ENCODE data around the gene TOMT.

Gene TOMT

GRCh38 chr11:72085621-72086351, 19.9 kb upstream of the TOMT start:
- in situ Hi-C loops (cut with MboI; ENCODE audit: low sequenced_read_pairs): no loop called here

GRCh38 chr11:72088076-72088808, 17.5 kb upstream of the TOMT start:
- in situ Hi-C loops (cut with MboI; ENCODE audit: low sequenced_read_pairs): no loop called here

GRCh38 chr11:72091292-72091691, 14.4 kb upstream of the TOMT start:
- in situ Hi-C loops (cut with MboI; ENCODE audit: low sequenced_read_pairs): no loop called here

GRCh38 chr11:72098741-72099140, 7.0 kb upstream of the TOMT start:
- in situ Hi-C loops (cut with MboI; ENCODE audit: low sequenced_read_pairs): no loop called here

- in situ Hi-C loops (cut with MboI; ENCODE audit: low sequenced_read_pairs): no loop called here
Measured at GRCh38 chr11:72100009-72100408, 5.7 kb upstream of the TOMT start.

GRCh38 chr11:72100462-72100861, 5.3 kb upstream of the TOMT start:
- in situ Hi-C loops (cut with MboI; ENCODE audit: low sequenced_read_pairs): no loop called here

GRCh38 chr11:72102162-72102561, 3.6 kb upstream of the TOMT start:
- in situ Hi-C loops (cut with MboI; ENCODE audit: low sequenced_read_pairs): no loop called here

- in situ Hi-C loops (cut with MboI; ENCODE audit: low sequenced_read_pairs): no loop called here
Measured at GRCh38 chr11:72102631-72102945, 3.1 kb upstream of the TOMT start.

- in situ Hi-C loops (cut with MboI; ENCODE audit: low sequenced_read_pairs): no loop called here
Measured at GRCh38 chr11:72102946-72103753, 2.6 kb upstream of the TOMT start, which contains the start of gene LAMTOR1. LAMTOR1 (minus strand) TSS chr11:72103297; CDS start chr11:72103224, 73 bp downstream.

- in situ Hi-C loops (cut with MboI; ENCODE audit: low sequenced_read_pairs): no loop called here
Measured at GRCh38 chr11:72103754-72104167, 2.0 kb upstream of the TOMT start.

- in situ Hi-C loops (cut with MboI; ENCODE audit: low sequenced_read_pairs): no loop called here
Measured at GRCh38 chr11:72111300-72112142, 5.8 kb downstream of the TOMT start.

GRCh38 chr11:72112143-72112977, 6.6 kb downstream of the TOMT start, which contains the start of gene ANAPC15:
ANAPC15 (minus strand) TSS chr11:72112695; CDS start chr11:72111276, 1,419 bp downstream.
- in situ Hi-C loops (cut with MboI; ENCODE audit: low sequenced_read_pairs): no loop called here

- in situ Hi-C loops (cut with MboI; ENCODE audit: low sequenced_read_pairs): no loop called here
Measured at GRCh38 chr11:72112978-72113808, 7.5 kb downstream of the TOMT start.

GRCh38 chr11:72114570-72114969, 8.8 kb downstream of the TOMT start:
- in situ Hi-C loops (cut with MboI; ENCODE audit: low sequenced_read_pairs): no loop called here

GRCh38 chr11:72116019-72116755, 10.5 kb downstream of the TOMT start:
- in situ Hi-C loops (cut with MboI; ENCODE audit: low sequenced_read_pairs): no loop called here

- in situ Hi-C loops (cut with MboI; ENCODE audit: low sequenced_read_pairs): no loop called here
Measured at GRCh38 chr11:72119198-72119597, 13.5 kb downstream of the TOMT start.

- in situ Hi-C loops (cut with MboI; ENCODE audit: low sequenced_read_pairs): no loop called here
Measured at GRCh38 chr11:72120930-72121329, 15.2 kb downstream of the TOMT start.

GRCh38 chr11:72122607-72123006, 16.9 kb downstream of the TOMT start:
- in situ Hi-C loops (cut with MboI; ENCODE audit: low sequenced_read_pairs): no loop called here
